ENCODE results near the gene EPC1. TPM values are rescaled to one million over a fixed set of nuclear protein-coding genes. Genes with fewer than 3 reads are reported as not detected.

EPC1 gene
- total and polyA plus RNA-seq, 2 of the 8 experiments (the other 6 are each of a cell fraction or from before 2014, with no cell fraction given) = 23.7 to 42.3 TPM

DNA sequence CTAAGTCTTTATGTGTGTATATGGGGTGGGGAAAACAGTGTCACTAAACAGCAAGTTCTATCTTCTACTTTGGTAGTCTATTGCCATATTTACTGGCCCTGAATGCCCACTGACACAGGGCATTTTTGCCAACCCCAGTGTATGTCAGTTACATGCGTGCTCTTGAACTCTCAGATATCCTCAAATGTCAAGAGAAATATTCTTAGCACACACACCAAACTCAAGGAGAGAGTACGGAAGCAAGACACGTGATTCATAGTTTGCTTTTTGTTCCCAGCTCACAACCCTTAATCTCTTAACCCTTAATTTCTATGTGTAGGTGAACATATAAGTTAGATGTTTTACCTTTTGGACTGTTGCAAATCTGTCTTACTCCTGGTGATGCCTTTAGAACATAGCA is 39.3 kb downstream of the EPC1 start:
- no peak overlapping the region for H2AK5ac ChIP-seq (ENCODE audit: low read depth, low read length)
- H3K14ac ChIP-seq (ENCODE audit: insufficient read length) = no peak overlapping the region
- H3K79me2 ChIP-seq (ENCODE audit: control insufficient read depth in 1 of 2, insufficient read depth in 2 of 2, low read length in 2 of 2) = peaks cover 0 to 88% of the 10 kb centered on the region in 2 experiments; a peak in 3 of 4 replicates
- H3K27ac ChIP-seq (ENCODE audit: low read depth, low read length) = no peak overlapping the region
- no peak overlapping the region for H2AFZ ChIP-seq (ENCODE audit: low read length)
- H3K18ac ChIP-seq (ENCODE audit: extremely low read depth, low read length) = no peak overlapping the region
- no peak overlapping the region for H3K4ac ChIP-seq (replicated peaks; ENCODE audit: insufficient read length, low read depth, low read length)
- H3K27me3 ChIP-seq (replicated peaks in 1 of 4; ENCODE audit: control insufficient read depth in 3 of 4, extremely low read depth in 1 of 4, insufficient read depth in 3 of 4, low read length in 3 of 4) = no peaks in the 10 kb centered on the region
- POLR2A ChIA-PET (ENCODE audit: partially characterized antibody) = interaction anchor here (0.6 kb wide), 1 partner anchor 37 kb away, joined by 4 read pairs; no protein-coding TSS in a partner anchor
- H3K4me3 ChIP-seq (ENCODE audit: extremely low read depth in 1 of 4, insufficient read depth in 2 of 4, low read depth in 3 of 4, low read length in 4 of 4) = no peak overlapping the region
- H2BK20ac ChIP-seq (ENCODE audit: low read length) = no peak overlapping the region
- no peak overlapping the region for H3K56ac ChIP-seq (replicated peaks; ENCODE audit: insufficient read length, low read depth, low read length)
- H3K4me2 ChIP-seq (ENCODE audit: insufficient read depth in 1 of 2, low read depth in 2 of 2, low read length in 2 of 2) = no peak overlapping the region
- no peak overlapping the region for H3K9ac ChIP-seq (replicated peaks in 1 of 4; ENCODE audit: extremely low read depth in 1 of 4, low read depth in 3 of 4, low read length in 3 of 4)
- H2BK15ac ChIP-seq (ENCODE audit: low read length) = no peak overlapping the region
- no peak overlapping the region for H2BK12ac ChIP-seq (ENCODE audit: low read depth, low read length)
- H3K79me1 ChIP-seq (ENCODE audit: low read depth, low read length) = no peaks in the 10 kb centered on the region; the same call in 1 of the 2 replicates
- no peak overlapping the region for H2BK5ac ChIP-seq (ENCODE audit: low read depth, low read length)
- no peaks in the 10 kb centered on the region for H3K9me3 ChIP-seq (ENCODE audit: insufficient read depth in 2 of 2, low read depth in 1 of 2, low read length in 1 of 2)
- 92% methylated on average over 3 of the region's 3 CpGs; no CpG with 5 or more reads in 1 of the 2 experiments for WGBS, 2 experiments (ENCODE audit: extremely low coverage in 1 of 2, insufficient coverage in 1 of 2, insufficient read length in 1 of 2, insufficient replicate concordance in 2 of 2, low coverage in 1 of 2, low lambda C conversion rate in 2 of 2, missing lambda C conversion rate in 1 of 2)
- no peaks in the 10 kb centered on the region for H3K4me1 ChIP-seq (replicated peaks in 1 of 4; ENCODE audit: control insufficient read depth in 3 of 4, insufficient read depth in 4 of 4, low read length in 3 of 4)
- peaks cover 3 to 5% of the 10 kb centered on the region in 2 experiments for H4K20me1 ChIP-seq (replicated peaks in 1 of 2; ENCODE audit: control insufficient read depth in 1 of 2, insufficient read depth in 2 of 2, low read length in 2 of 2)
- H2BK120ac ChIP-seq (replicated peaks; ENCODE audit: low read depth, low read length) = no peak overlapping the region
- no peak overlapping the region for H4K5ac ChIP-seq (ENCODE audit: insufficient read length, low read depth, low read length)
- H4K91ac ChIP-seq (replicated peaks; ENCODE audit: insufficient read length, low read length) = no peak overlapping the region
- H3K23ac ChIP-seq (ENCODE audit: insufficient read length) = no peak overlapping the region
- H3K36me3 ChIP-seq (ENCODE audit: control insufficient read depth in 2 of 4, insufficient read depth in 4 of 4, low read length in 3 of 4) = peaks cover 0 to 21% (median 10%) of the 10 kb centered on the region in 4 experiments; a peak in 6 of 8 replicates
- FAIRE-seq (no peak), DNase-seq (ENCODE audit: low read depth in 1 of 2, low spot score in 2 of 2) (no peak)
- H3K23me2 ChIP-seq (ENCODE audit: low read depth, low read length) = no peaks in the 10 kb centered on the region
- H4K8ac ChIP-seq (ENCODE audit: extremely low read depth, insufficient read depth, low read length) = no peak overlapping the region
- CTCF ChIA-PET (ENCODE audit: partially characterized antibody) = interaction anchor here (0.7 kb wide), 1 partner anchor 12 kb away, joined by 3 read pairs; no protein-coding TSS in a partner anchor
- TF ChIP-seq POU5F1 (IDR thresholded peaks at IDR 0.05; ENCODE audit: low read depth, low read length) (no peak), SIRT6 (IDR thresholded peaks at IDR 0.05; ENCODE audit: low read length) (no peak), HDAC6 (IDR thresholded peaks at IDR 0.05; ENCODE audit: low read depth, low read length) (no peak), FOSL1 (IDR thresholded peaks at IDR 0.05; ENCODE audit: insufficient read depth, low read depth, low read length) (no peak), EGR1 (IDR thresholded peaks at IDR 0.05; ENCODE audit: borderline replicate concordance, low read depth, low read length) (no peak), BACH1 (IDR thresholded peaks at IDR 0.05; ENCODE audit: low read length) (no peak), CTCF (IDR thresholded peaks at IDR 0.05; ENCODE audit: control extremely low read depth in 1 of 3, insufficient read depth in 1 of 3, low read depth in 1 of 3, low read length in 3 of 3) (no peak)
- TF ChIP-seq, protein P1, sequence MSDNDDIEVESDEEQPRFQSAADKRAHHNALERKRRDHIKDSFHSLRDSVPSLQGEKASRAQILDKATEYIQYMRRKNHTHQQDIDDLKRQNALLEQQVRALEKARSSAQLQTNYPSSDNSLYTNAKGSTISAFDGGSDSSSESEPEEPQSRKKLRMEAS (IDR thresholded peaks at IDR 0.05) = no peak
- TF ChIP-seq, protein P2, sequence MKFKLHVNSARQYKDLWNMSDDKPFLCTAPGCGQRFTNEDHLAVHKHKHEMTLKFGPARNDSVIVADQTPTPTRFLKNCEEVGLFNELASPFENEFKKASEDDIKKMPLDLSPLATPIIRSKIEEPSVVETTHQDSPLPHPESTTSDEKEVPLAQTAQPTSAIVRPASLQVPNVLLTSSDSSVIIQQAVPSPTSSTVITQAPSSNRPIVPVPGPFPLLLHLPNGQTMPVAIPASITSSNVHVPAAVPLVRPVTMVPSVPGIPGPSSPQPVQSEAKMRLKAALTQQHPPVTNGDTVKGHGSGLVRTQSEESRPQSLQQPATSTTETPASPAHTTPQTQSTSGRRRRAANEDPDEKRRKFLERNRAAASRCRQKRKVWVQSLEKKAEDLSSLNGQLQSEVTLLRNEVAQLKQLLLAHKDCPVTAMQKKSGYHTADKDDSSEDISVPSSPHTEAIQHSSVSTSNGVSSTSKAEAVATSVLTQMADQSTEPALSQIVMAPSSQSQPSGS (IDR thresholded peaks at IDR 0.05; ENCODE audit: low read length) = no peak

All from H1 (cell line).